GM23248 (cell line): ENCODE results near the gene SNRNP40. TPM values are rescaled to one million over a fixed set of nuclear protein-coding genes. Genes with fewer than 3 reads are reported as not detected.

Source experiments
- DNase-seq: peaks from one replicate; pipeline ENCODE4 v3.0.0-alpha.2; 2015
- H2AFZ ChIP-seq: fragments of 200-600 bp; sonication (generic); 2 replicates; pipeline ENCODE4 v1.6.1; 2016; ENCODE audit warnings: antibody characterized with exemption
- H3F3A ChIP-seq: fragments of 200-600 bp; sonication (generic); 2 replicates; pipeline ENCODE4 v1.6.1; 2016; ENCODE audit warnings: mild to moderate bottlenecking, antibody characterized with exemption, mixed run types; ENCODE audit not compliant: insufficient read depth
- H3K27ac ChIP-seq: fragments of 200-600 bp; sonication (generic); 2 replicates; pipeline ENCODE4 v1.5.1; 2016; ENCODE audit warnings: mild to moderate bottlenecking
- H3K27me3 ChIP-seq: fragments of 200-600 bp; sonication (generic); replicated peaks from 2 replicates; pipeline ENCODE4 v1.6.1; 2016; ENCODE audit warnings: mild to moderate bottlenecking; ENCODE audit not compliant: insufficient read depth
- H3K36me3 ChIP-seq: fragments of 200-600 bp; sonication (generic); 2 replicates; pipeline ENCODE4 v1.6.1; 2016; ENCODE audit warnings: low read depth, mild to moderate bottlenecking
- H3K4me1 ChIP-seq: fragments of 200-600 bp; sonication (generic); 2 replicates; pipeline ENCODE4 v1.6.1; 2016; ENCODE audit warnings: mild to moderate bottlenecking; ENCODE audit not compliant: insufficient read depth
- H3K4me2 ChIP-seq: fragments of 200-600 bp; sonication (generic); one replicate; pipeline ENCODE4 v1.6.1; 2016; ENCODE audit warnings: mild to moderate bottlenecking; ENCODE audit not compliant: unreplicated experiment
- H3K4me3 ChIP-seq: fragments of 200-600 bp; sonication (generic); 2 replicates; pipeline ENCODE4 v1.5.1; 2016; ENCODE audit warnings: mild to moderate bottlenecking
- H3K79me2 ChIP-seq: fragments of 200-600 bp; sonication (generic); 2 replicates; pipeline ENCODE4 v1.6.1; 2016; ENCODE audit warnings: mild to moderate bottlenecking; ENCODE audit not compliant: insufficient read depth
- H3K9ac ChIP-seq: fragments of 200-600 bp; sonication (generic); 2 replicates; pipeline ENCODE4 v1.6.1; 2016; ENCODE audit warnings: mild to moderate bottlenecking
- H3K9me2 ChIP-seq: fragments of 200-600 bp; sonication (generic); 2 replicates; pipeline ENCODE4 v1.6.1; 2016; ENCODE audit warnings: mixed run types, mild to moderate bottlenecking, moderate library complexity; ENCODE audit not compliant: insufficient read depth
- H3K9me3 ChIP-seq: fragments of 200-600 bp; sonication (generic); one replicate; pipeline ENCODE4 v1.6.1; 2017; ENCODE audit warnings: low read depth
- H4K20me1 ChIP-seq: fragments of 200-600 bp; sonication (generic); 2 replicates; pipeline ENCODE4 v1.6.0; 2016; ENCODE audit not compliant: insufficient read depth
- EZH2 ChIP-seq: fragments of 200-600 bp; sonication (generic); IDR thresholded peaks from 2 replicates; pipeline ENCODE4 v1.6.1; 2018; ENCODE audit warnings: antibody characterized with exemption, mild to moderate bottlenecking; ENCODE audit not compliant: insufficient read depth, poor library complexity, severe bottlenecking
- EZH2phosphoT487 ChIP-seq: fragments of 200-600 bp; sonication (generic); IDR thresholded peaks from 2 replicates; pipeline ENCODE4 v1.6.1; 2018; ENCODE audit warnings: antibody characterized with exemption, moderate library complexity, mild to moderate bottlenecking, low read depth; ENCODE audit not compliant: insufficient read depth
- WGBS, 2 experiments: methylation state at CpG; one replicate each; pipeline ENCODE4 v1.1.6; 2015 to 2017; ENCODE audit warnings: low lambda C conversion rate in 2 of 2, low coverage in 1 of 2; ENCODE audit errors: missing lambda C conversion rate in 2 of 2; 5-methylcytosine and 5-hydroxymethylcytosine counted together
- in situ Hi-C: fragments of 300-500 bp; cut with MboI; formaldehyde crosslinking; loops from 2 replicates; pipeline ENCODE4 v1.15.0; 2020
- polyA plus RNA-seq: library from polyadenylated mRNA; unstranded; fragments of >200 nt; fragmentation: Nextera tagmentation; extraction: Ambion mirVana; gene quantifications from 2 replicates; pipeline ENCODE4 v1.2.1, GENCODE V29; 2016
- total RNA-seq: library from RNA; depleted of rRNA; stranded (reverse); fragments of >200 nt; shearing (Covaris generic); gene quantifications from 2 replicates; pipeline ENCODE4 v1.2.3, GENCODE V29; 2014

The SNRNP40 gene
- total and polyA plus RNA-seq, 2 experiments from 2014 or later: 51.5 to 57.6 TPM

- Histone ChIP-seq H3K4me3 (no peak overlapping the region), H3K4me2 (no peak overlapping the region), H3K9me3 (no peaks in the 10 kb centered on the region), H3K27ac (no peak overlapping the region), H3K9ac (no peak overlapping the region), H3F3A (no peaks in the 10 kb centered on the region), H4K20me1 (no peaks in the 10 kb centered on the region), H2AFZ (no peak overlapping the region), H3K27me3 (peaks cover 48% of the 10 kb centered on the region), H3K9me2 (no peaks in the 10 kb centered on the region), H3K36me3 (no peaks in the 10 kb centered on the region), H3K79me2 (no peaks in the 10 kb centered on the region), H3K4me1 (no peaks in the 10 kb centered on the region)
- no peak for DNase-seq
- no peak for TF ChIP-seq EZH2phosphoT487
- 43 to 44% methylated on average over 12 of the region's 12 CpGs for WGBS, 2 experiments
- in situ Hi-C loops: no loop called here
Measured at GRCh38 chr1:31234123-31234708, 62.4 kb downstream of the SNRNP40 start.

GRCh38 chr1:31232689-31233088 is 63.9 kb downstream of the SNRNP40 start:
- Histone ChIP-seq H3K4me3 (no peak overlapping the region), H3K9me2 (no peaks in the 10 kb centered on the region), H3K27me3 (peaks cover 35% of the 10 kb centered on the region), H3K9me3 (no peaks in the 10 kb centered on the region), H3F3A (no peaks in the 10 kb centered on the region), H3K9ac (no peak overlapping the region), H3K4me2 (no peak overlapping the region), H3K27ac (no peak overlapping the region), H3K79me2 (no peaks in the 10 kb centered on the region), H2AFZ (no peak overlapping the region), H3K36me3 (no peaks in the 10 kb centered on the region), H3K4me1 (no peaks in the 10 kb centered on the region), H4K20me1 (no peaks in the 10 kb centered on the region)
- WGBS, 2 experiments: 84 to 94% methylated on average over 2 of the region's 2 CpGs
- in situ Hi-C loops: no loop called here
- TF ChIP-seq EZH2phosphoT487 (no peak), EZH2 (no peak)
- DNase-seq: no peak

GRCh38 chr1:31231802-31232201 is 64.8 kb downstream of the SNRNP40 start:
- Histone ChIP-seq H2AFZ (no peak overlapping the region), H3K9me3 (no peaks in the 10 kb centered on the region), H3K4me1 (no peaks in the 10 kb centered on the region), H4K20me1 (no peaks in the 10 kb centered on the region), H3K4me3 (no peak overlapping the region), H3K36me3 (no peaks in the 10 kb centered on the region), H3K4me2 (no peak overlapping the region), H3K27ac (no peak overlapping the region), H3K9me2 (no peaks in the 10 kb centered on the region), H3K27me3 (peaks cover 30% of the 10 kb centered on the region), H3K9ac (no peak overlapping the region), H3K79me2 (no peaks in the 10 kb centered on the region), H3F3A (no peaks in the 10 kb centered on the region)
- in situ Hi-C loops: no loop called here
- TF ChIP-seq EZH2 (no peak), EZH2phosphoT487 (no peak)
- WGBS, 2 experiments: 73 to 76% methylated on average over 4 to 5 of the region's 5 CpGs
- DNase-seq: no peak

- Histone ChIP-seq H3K79me2 (no peaks in the 10 kb centered on the region), H3K27ac (no peak overlapping the region), H3K9me3 (no peaks in the 10 kb centered on the region), H3K36me3 (no peaks in the 10 kb centered on the region), H3K27me3 (0 out of 2 replicates have a peak, but pooled peaks cover 15% of the 10 kb centered on the region), H4K20me1 (no peaks in the 10 kb centered on the region), H3K9ac (no peak overlapping the region), H3K4me3 (no peak overlapping the region), H3K4me1 (no peaks in the 10 kb centered on the region), H3F3A (no peaks in the 10 kb centered on the region), H3K4me2 (no peak overlapping the region), H2AFZ (no peak overlapping the region), H3K9me2 (no peaks in the 10 kb centered on the region)
- DNase-seq: no peak
- in situ Hi-C loops: no loop called here
- TF ChIP-seq EZH2 (no peak), EZH2phosphoT487 (no peak)
- 34 to 40% methylated on average over 3 of the region's 3 CpGs for WGBS, 2 experiments
Measured at GRCh38 chr1:31230378-31230777, 66.2 kb downstream of the SNRNP40 start.

GRCh38 chr1:31228986-31229385 is 67.6 kb downstream of the SNRNP40 start:
- Histone ChIP-seq H3F3A (no peaks in the 10 kb centered on the region), H3K4me1 (no peaks in the 10 kb centered on the region), H3K36me3 (no peaks in the 10 kb centered on the region), H3K4me3 (no peak overlapping the region), H3K9me3 (no peaks in the 10 kb centered on the region), H3K79me2 (no peaks in the 10 kb centered on the region), H3K4me2 (no peak overlapping the region), H3K9me2 (no peaks in the 10 kb centered on the region), H2AFZ (no peak overlapping the region), H3K9ac (no peak overlapping the region), H3K27me3 (peaks cover 19% of the 10 kb centered on the region; the same call in 1 of the 2 replicates), H3K27ac (no peak overlapping the region), H4K20me1 (no peaks in the 10 kb centered on the region)
- no peak for TF ChIP-seq EZH2phosphoT487
- no peak for TF ChIP-seq EZH2
- in situ Hi-C loops: no loop called here
- no peak for DNase-seq
